Measurements from ENCODE around the gene SKI.
A peak's percentile ranks its signal among the peaks of the same experiment; 100 is the strongest.

Gene SKI

GRCh38 chr1:2194319-2194897, 33.7 kb upstream of the SKI start, which contains the start of gene FAAP20:
FAAP20 (minus strand) TSS chr1:2194772; CDS start chr1:2194749, 23 bp downstream.
- peak; percentile 76 for DNase-seq (ENCODE audit: low spot score)

- DNase-seq (ENCODE audit: low spot score): peak; percentile 90
Observed at GRCh38 chr1:2194898-2195673, 33.0 kb upstream of the SKI start.

GRCh38 chr1:2195785-2196184, 32.3 kb upstream of the SKI start:
- DNase-seq (ENCODE audit: low spot score): no peak

GRCh38 chr1:2196901-2197638, 31.0 kb upstream of the SKI start:
- no peak for DNase-seq (ENCODE audit: low spot score)

GRCh38 chr1:2197707-2198165, 30.4 kb upstream of the SKI start:
- no peak for DNase-seq (ENCODE audit: low spot score)

- DNase-seq (ENCODE audit: low spot score): no peak
Observed at GRCh38 chr1:2198571-2198970, 29.5 kb upstream of the SKI start.

GRCh38 chr1:2199042-2199810, 28.9 kb upstream of the SKI start:
- DNase-seq (ENCODE audit: low spot score): no peak

GRCh38 chr1:2200308-2200943, 27.7 kb upstream of the SKI start:
- DNase-seq (ENCODE audit: low spot score): no peak

- no peak for DNase-seq (ENCODE audit: low spot score)
Observed at GRCh38 chr1:2201062-2201461, 27.1 kb upstream of the SKI start.

GRCh38 chr1:2202008-2202575, 26.0 kb upstream of the SKI start:
- DNase-seq (ENCODE audit: low spot score): no peak

- no peak for DNase-seq (ENCODE audit: low spot score)
Observed at GRCh38 chr1:2202843-2203601, 25.1 kb upstream of the SKI start.

- DNase-seq (ENCODE audit: low spot score): no peak
Observed at GRCh38 chr1:2203671-2204414, 24.3 kb upstream of the SKI start.

GRCh38 chr1:2204415-2205190, 23.5 kb upstream of the SKI start:
- DNase-seq (ENCODE audit: low spot score): peak; percentile 79

- peak; percentile 89 for DNase-seq (ENCODE audit: low spot score)
Observed at GRCh38 chr1:2205191-2205952, 22.7 kb upstream of the SKI start.

GRCh38 chr1:2206813-2207487, 21.2 kb upstream of the SKI start:
- DNase-seq (ENCODE audit: low spot score): no peak

GRCh38 chr1:2208309-2209239, 19.5 kb upstream of the SKI start:
- no peak for DNase-seq (ENCODE audit: low spot score)
